Activated naive CD4-positive, alpha-beta T cell treated with anti-CD3 and anti-CD28 coated beads, Interleukin-2, amount 10 ng/mL, durations not matched to agents 7 days and 5 days (primary cell): Measurements from ENCODE around the gene RTP5.
A peak's percentile ranks its signal among the peaks of the same experiment; 100 is the strongest.

Source experiments
- CTCF ChIA-PET: fragments of 350-600 bp; sonication (Branson Sonifier 250); formaldehyde crosslinking; loops from one replicate; lab custom pipeline; 2021; ENCODE audit warnings: antibody characterized with exemption; lab: Charles Lee
- DNase-seq: peaks from one replicate; pipeline ENCODE4 v3.0.0-alpha.2; 2020
- H3K27ac Mint-ChIP-seq: one replicate; pipeline ENCODE4 v1.8.0; 2021; ENCODE audit warnings: mild to moderate bottlenecking, moderate library complexity, mixed read lengths
- H3K27me3 Mint-ChIP-seq: one replicate; pipeline ENCODE4 v1.8.0; 2021; ENCODE audit warnings: mild to moderate bottlenecking, mixed read lengths
- H3K36me3 Mint-ChIP-seq: one replicate; pipeline ENCODE4 v1.8.0; 2021; ENCODE audit warnings: mixed read lengths
- H3K4me1 Mint-ChIP-seq: one replicate; pipeline ENCODE4 v1.8.0; 2021; ENCODE audit warnings: mixed read lengths
- H3K4me3 Mint-ChIP-seq: one replicate; pipeline ENCODE4 v1.8.0; 2021; ENCODE audit warnings: mild to moderate bottlenecking, moderate library complexity, mixed read lengths
- H3K9me3 Mint-ChIP-seq: one replicate; pipeline ENCODE4 v1.8.0; 2021; ENCODE audit warnings: mixed read lengths

The RTP5 gene

GRCh38 chr2:241859017-241859435 lies 10.5 kb upstream of the RTP5 start:
- Mint-ChIP-seq H3K27ac (no peak overlapping the region), H3K4me1 (peaks cover 42% of the 10 kb centered on the region), H3K4me3 (no peak overlapping the region), H3K36me3 (peaks cover under 1% of the 10 kb centered on the region), H3K9me3 (peaks cover under 1% of the 10 kb centered on the region), H3K27me3 (peaks cover 29% of the 10 kb centered on the region)
- CTCF ChIA-PET = interaction anchor here (1.2 to 1.6 kb wide), 3 partner anchors 14 to 157 kb away, joined by 3 to 9 read pairs (median 5); partner anchors contain the start of gene ING5
- DNase-seq = no peak

- peaks cover 47% of the 10 kb centered on the region for H3K4me1 Mint-ChIP-seq
- peak; percentile 62 for DNase-seq
- H3K4me3 Mint-ChIP-seq = peak overlapping the region; percentile 25
- peak overlapping the region; percentile 81 for H3K27ac Mint-ChIP-seq
- peaks cover 5% of the 10 kb centered on the region for H3K9me3 Mint-ChIP-seq
- peaks cover 34% of the 10 kb centered on the region for H3K27me3 Mint-ChIP-seq
- CTCF ChIA-PET = interaction anchor here (0.9 to 1.6 kb wide), 5 partner anchors 9 to 158 kb away, joined by 3 to 9 read pairs (median 5); partner anchors contain the start of gene ING5
- H3K36me3 Mint-ChIP-seq = peaks cover 4% of the 10 kb centered on the region
Measured at GRCh38 chr2:241859436-241860183, 9.9 kb upstream of the RTP5 start.

- H3K9me3 Mint-ChIP-seq = peaks cover 8% of the 10 kb centered on the region
- H3K36me3 Mint-ChIP-seq = peaks cover 4% of the 10 kb centered on the region
- peaks cover 52% of the 10 kb centered on the region for H3K4me1 Mint-ChIP-seq
- no peak overlapping the region for H3K4me3 Mint-ChIP-seq
- no peak for DNase-seq
- CTCF ChIA-PET = interaction anchor here (0.9 to 1.6 kb wide), 5 partner anchors 8 to 159 kb away, joined by 3 to 9 read pairs (median 5); partner anchors contain the start of gene ING5
- H3K27ac Mint-ChIP-seq = no peak overlapping the region
- H3K27me3 Mint-ChIP-seq = peaks cover 43% of the 10 kb centered on the region
Measured at GRCh38 chr2:241860184-241861078, 9.1 kb upstream of the RTP5 start.

- H3K27me3 Mint-ChIP-seq = peaks cover 51% of the 10 kb centered on the region
- peaks cover 8% of the 10 kb centered on the region for H3K9me3 Mint-ChIP-seq
- no peak for DNase-seq
- H3K4me1 Mint-ChIP-seq = peaks cover 56% of the 10 kb centered on the region
- no peak overlapping the region for H3K4me3 Mint-ChIP-seq
- CTCF ChIA-PET = no interaction called here
- peaks cover 4% of the 10 kb centered on the region for H3K36me3 Mint-ChIP-seq
- peak overlapping the region; percentile 59 for H3K27ac Mint-ChIP-seq
Measured at GRCh38 chr2:241861264-241861663, 8.3 kb upstream of the RTP5 start.

- no peak for DNase-seq
- H3K36me3 Mint-ChIP-seq = peaks cover 4% of the 10 kb centered on the region
- CTCF ChIA-PET = no interaction called here
- H3K9me3 Mint-ChIP-seq = peaks cover 8% of the 10 kb centered on the region
- peaks cover 56% of the 10 kb centered on the region for H3K4me1 Mint-ChIP-seq
- H3K27ac Mint-ChIP-seq = no peak overlapping the region
- no peak overlapping the region for H3K4me3 Mint-ChIP-seq
- peaks cover 59% of the 10 kb centered on the region for H3K27me3 Mint-ChIP-seq
Measured at GRCh38 chr2:241862093-241862492, 7.4 kb upstream of the RTP5 start.

GRCh38 chr2:241862775-241863535 lies 6.6 kb upstream of the RTP5 start:
- peaks cover 58% of the 10 kb centered on the region for H3K4me1 Mint-ChIP-seq
- peak overlapping the region; percentile 41 for H3K4me3 Mint-ChIP-seq
- H3K9me3 Mint-ChIP-seq = peaks cover 8% of the 10 kb centered on the region
- peak overlapping the region; percentile 43 for H3K27ac Mint-ChIP-seq
- CTCF ChIA-PET = no interaction called here
- peaks cover 68% of the 10 kb centered on the region for H3K27me3 Mint-ChIP-seq
- peaks cover 4% of the 10 kb centered on the region for H3K36me3 Mint-ChIP-seq
- no peak for DNase-seq

GRCh38 chr2:241863536-241863954 lies 6.0 kb upstream of the RTP5 start:
- peak overlapping the region; percentile 41 for H3K4me3 Mint-ChIP-seq
- H3K36me3 Mint-ChIP-seq = peaks cover 4% of the 10 kb centered on the region
- CTCF ChIA-PET = no interaction called here
- peak overlapping the region; percentile 43 for H3K27ac Mint-ChIP-seq
- H3K9me3 Mint-ChIP-seq = peaks cover 8% of the 10 kb centered on the region
- H3K4me1 Mint-ChIP-seq = peaks cover 61% of the 10 kb centered on the region
- peaks cover 74% of the 10 kb centered on the region for H3K27me3 Mint-ChIP-seq
- DNase-seq = peak; percentile 63

GRCh38 chr2:241864168-241864849 lies 5.2 kb upstream of the RTP5 start:
- H3K36me3 Mint-ChIP-seq = peaks cover 4% of the 10 kb centered on the region
- H3K27ac Mint-ChIP-seq = peak overlapping the region; percentile 61
- H3K4me3 Mint-ChIP-seq = peak overlapping the region; percentile 0
- H3K4me1 Mint-ChIP-seq = peaks cover 65% of the 10 kb centered on the region
- peaks cover 8% of the 10 kb centered on the region for H3K9me3 Mint-ChIP-seq
- DNase-seq = no peak
- CTCF ChIA-PET = no interaction called here
- H3K27me3 Mint-ChIP-seq = peaks cover 79% of the 10 kb centered on the region

- DNase-seq = no peak
- Mint-ChIP-seq H3K4me1 (peaks cover 59% of the 10 kb centered on the region), H3K27me3 (peaks cover 82% of the 10 kb centered on the region), H3K9me3 (peaks cover 8% of the 10 kb centered on the region), H3K36me3 (peaks cover 4% of the 10 kb centered on the region), H3K27ac (no peak overlapping the region), H3K4me3 (no peak overlapping the region)
- CTCF ChIA-PET = no interaction called here
Measured at GRCh38 chr2:241864850-241865213, 4.7 kb upstream of the RTP5 start.

- peaks cover 4% of the 10 kb centered on the region for H3K36me3 Mint-ChIP-seq
- peak overlapping the region; percentile 49 for H3K27ac Mint-ChIP-seq
- H3K4me3 Mint-ChIP-seq = peak overlapping the region; percentile 2
- no peak for DNase-seq
- peaks cover 8% of the 10 kb centered on the region for H3K9me3 Mint-ChIP-seq
- peaks cover 54% of the 10 kb centered on the region for H3K4me1 Mint-ChIP-seq
- CTCF ChIA-PET = no interaction called here
- peaks cover 79% of the 10 kb centered on the region for H3K27me3 Mint-ChIP-seq
Measured at GRCh38 chr2:241865416-241865956, 4.0 kb upstream of the RTP5 start.

GRCh38 chr2:241865957-241866789 lies 3.4 kb upstream of the RTP5 start:
- Mint-ChIP-seq H3K27me3 (peaks cover 81% of the 10 kb centered on the region), H3K9me3 (peaks cover 8% of the 10 kb centered on the region), H3K27ac (no peak overlapping the region), H3K4me1 (peaks cover 50% of the 10 kb centered on the region), H3K4me3 (no peak overlapping the region), H3K36me3 (peaks cover 4% of the 10 kb centered on the region)
- peak; percentile 53 for DNase-seq
- CTCF ChIA-PET = interaction anchor here (1.0 to 1.1 kb wide), 2 partner anchors 9 to 28 kb away, joined by 3 to 5 read pairs; no protein-coding TSS in a partner anchor
